Measurements from ENCODE around the gene APBA2. TPM values are rescaled to one million over a fixed set of nuclear protein-coding genes. Genes with fewer than 3 reads are reported as not detected.

Gene APBA2
- total RNA-seq, 1 experiment from 2014 or later = not detected

DNA sequence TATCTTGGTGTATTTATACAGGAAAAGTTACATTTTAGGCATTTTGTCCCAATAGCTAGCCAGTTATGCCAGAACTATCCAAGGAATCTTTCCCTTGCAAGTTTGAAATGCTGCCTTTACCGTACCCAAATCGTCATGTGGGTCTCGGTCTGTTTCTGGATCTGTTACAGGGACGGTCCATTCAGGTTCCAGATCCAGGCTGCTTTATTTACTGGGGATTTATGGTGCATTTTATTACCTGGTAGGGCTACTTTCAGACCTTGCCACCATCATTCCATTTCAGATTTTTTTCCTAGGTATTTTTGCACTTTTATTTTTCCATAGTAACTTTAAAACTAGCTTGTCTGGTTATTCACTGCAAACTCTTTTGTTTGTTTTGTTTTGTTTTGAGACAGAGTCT, 197.4 kb downstream of the APBA2 start:
- H3K9ac ChIP-seq (ENCODE audit: low read length) = no peak overlapping the region
- no peaks in the 10 kb centered on the region for H3K27me3 ChIP-seq (ENCODE audit: low read length)
- no peaks in the 10 kb centered on the region for H4K20me1 ChIP-seq (ENCODE audit: insufficient read depth, low read depth, low read length)
- no peak overlapping the region for H3K4me2 ChIP-seq (ENCODE audit: low read depth, low read length, poor library complexity, severe bottlenecking)
- no peak overlapping the region for H3K4me3 ChIP-seq (ENCODE audit: low read length)
- no peak for DNase-seq
- H3K9me2 ChIP-seq (replicated peaks; ENCODE audit: insufficient read depth, low read length) = no peaks in the 10 kb centered on the region
- H3K4me1 ChIP-seq (ENCODE audit: low read length) = no peaks in the 10 kb centered on the region
- H3K79me2 ChIP-seq (ENCODE audit: low read length) = no peaks in the 10 kb centered on the region
- H3K9me3 ChIP-seq (ENCODE audit: low read length) = no peaks in the 10 kb centered on the region
- H3K27ac ChIP-seq (ENCODE audit: low read length) = no peak overlapping the region
- no peaks in the 10 kb centered on the region for H3K36me3 ChIP-seq (ENCODE audit: insufficient read depth, low read length)
- no peak overlapping the region for H2AFZ ChIP-seq (ENCODE audit: low read length)

DNA sequence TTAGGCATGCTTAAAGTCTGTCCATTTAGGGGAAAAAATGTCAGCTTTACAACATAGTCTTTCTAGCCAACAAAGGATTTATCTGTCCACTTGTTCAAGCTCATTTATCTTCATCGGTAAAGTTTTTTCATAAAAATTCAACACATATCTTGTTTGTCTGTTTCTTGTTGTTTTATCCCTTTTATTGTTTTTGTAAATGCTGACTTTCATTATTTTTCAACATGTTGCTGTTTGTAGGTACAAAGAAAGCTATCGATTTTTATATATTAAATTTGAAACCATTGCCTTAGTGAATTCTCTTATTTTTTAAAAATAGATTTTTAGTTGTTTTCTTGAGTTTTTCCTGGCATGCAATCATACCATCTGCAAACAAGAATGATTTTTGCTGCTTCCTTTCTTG, 198.1 kb downstream of the APBA2 start:
- Histone ChIP-seq H3K27ac (ENCODE audit: low read length) (no peak overlapping the region), H3K9me3 (ENCODE audit: low read length) (no peaks in the 10 kb centered on the region), H3K4me2 (ENCODE audit: low read depth, low read length, poor library complexity, severe bottlenecking) (no peak overlapping the region), H3K9ac (ENCODE audit: low read length) (no peak overlapping the region), H3K9me2 (replicated peaks; ENCODE audit: insufficient read depth, low read length) (no peaks in the 10 kb centered on the region), H3K4me3 (ENCODE audit: low read length) (no peak overlapping the region), H3K4me1 (ENCODE audit: low read length) (no peaks in the 10 kb centered on the region), H3K27me3 (ENCODE audit: low read length) (no peaks in the 10 kb centered on the region), H2AFZ (ENCODE audit: low read length) (no peak overlapping the region), H4K20me1 (ENCODE audit: insufficient read depth, low read depth, low read length) (no peaks in the 10 kb centered on the region), H3K36me3 (ENCODE audit: insufficient read depth, low read length) (no peaks in the 10 kb centered on the region), H3K79me2 (ENCODE audit: low read length) (no peaks in the 10 kb centered on the region)
- no peak for DNase-seq

DNA sequence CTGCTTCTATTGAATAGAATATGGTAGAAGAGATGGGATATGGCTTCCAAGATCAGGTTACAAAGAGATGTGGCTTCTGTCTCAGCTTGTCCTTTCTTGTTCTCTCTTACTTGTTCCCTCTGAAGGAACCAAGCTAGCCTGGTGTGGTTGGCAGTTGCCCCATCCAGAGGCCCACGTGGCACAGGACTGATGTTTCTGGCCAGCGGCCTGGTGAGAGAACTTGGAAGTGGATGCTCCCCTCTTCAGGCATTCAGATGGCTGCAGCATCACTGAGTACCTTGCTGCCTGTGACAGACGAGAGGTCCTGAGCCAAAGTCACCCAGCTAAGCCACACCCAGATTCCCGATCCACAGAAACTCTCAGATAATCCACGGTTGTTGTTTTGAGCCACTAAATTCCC, 200.2 kb downstream of the APBA2 start:
- H3K4me2 ChIP-seq (ENCODE audit: low read depth, low read length, poor library complexity, severe bottlenecking) = no peak overlapping the region
- H3K9me2 ChIP-seq (replicated peaks; ENCODE audit: insufficient read depth, low read length) = no peaks in the 10 kb centered on the region
- DNase-seq = no peak
- H3K27me3 ChIP-seq (ENCODE audit: low read length) = no peaks in the 10 kb centered on the region
- no peak overlapping the region for H3K27ac ChIP-seq (ENCODE audit: low read length)
- H3K9ac ChIP-seq (ENCODE audit: low read length) = no peak overlapping the region
- H3K4me3 ChIP-seq (ENCODE audit: low read length) = no peak overlapping the region
- H3K36me3 ChIP-seq (ENCODE audit: insufficient read depth, low read length) = no peaks in the 10 kb centered on the region
- H3K4me1 ChIP-seq (ENCODE audit: low read length) = no peaks in the 10 kb centered on the region
- no peaks in the 10 kb centered on the region for H3K79me2 ChIP-seq (ENCODE audit: low read length)
- H4K20me1 ChIP-seq (ENCODE audit: insufficient read depth, low read depth, low read length) = no peaks in the 10 kb centered on the region; the same call in 1 of the 2 replicates
- no peaks in the 10 kb centered on the region for H3K9me3 ChIP-seq (ENCODE audit: low read length)
- no peak overlapping the region for H2AFZ ChIP-seq (ENCODE audit: low read length)

DNA sequence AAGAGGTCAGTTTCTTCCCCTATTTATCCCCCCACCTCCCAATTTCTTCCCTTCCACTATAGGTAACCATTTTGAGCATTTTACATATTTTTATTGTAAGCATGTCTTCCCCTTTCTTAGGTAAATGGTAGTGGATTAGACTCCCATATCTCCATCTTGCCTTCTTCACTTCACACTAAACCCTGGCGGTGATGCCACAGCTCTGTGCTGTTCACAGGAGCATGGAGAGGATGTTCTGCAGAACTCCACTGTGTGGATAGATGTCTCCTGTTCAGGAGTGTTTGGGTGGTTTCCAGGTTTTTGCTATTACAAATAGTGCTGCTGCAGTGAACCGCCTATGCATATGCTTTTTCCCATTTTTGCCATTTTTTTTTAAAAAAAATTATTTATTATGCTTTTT, 201.1 kb downstream of the APBA2 start:
- Histone ChIP-seq H3K36me3 (ENCODE audit: insufficient read depth, low read length) (no peaks in the 10 kb centered on the region), H2AFZ (ENCODE audit: low read length) (no peak overlapping the region), H3K27ac (ENCODE audit: low read length) (no peak overlapping the region), H3K79me2 (ENCODE audit: low read length) (no peaks in the 10 kb centered on the region), H4K20me1 (ENCODE audit: insufficient read depth, low read depth, low read length) (no peaks in the 10 kb centered on the region; the same call in 1 of the 2 replicates), H3K9ac (ENCODE audit: low read length) (no peak overlapping the region), H3K9me2 (replicated peaks; ENCODE audit: insufficient read depth, low read length) (no peaks in the 10 kb centered on the region), H3K9me3 (ENCODE audit: low read length) (no peaks in the 10 kb centered on the region), H3K4me2 (ENCODE audit: low read depth, low read length, poor library complexity, severe bottlenecking) (no peak overlapping the region), H3K4me1 (ENCODE audit: low read length) (peaks cover 6% of the 10 kb centered on the region), H3K4me3 (ENCODE audit: low read length) (no peak overlapping the region), H3K27me3 (ENCODE audit: low read length) (no peaks in the 10 kb centered on the region)
- no peak for DNase-seq

DNA sequence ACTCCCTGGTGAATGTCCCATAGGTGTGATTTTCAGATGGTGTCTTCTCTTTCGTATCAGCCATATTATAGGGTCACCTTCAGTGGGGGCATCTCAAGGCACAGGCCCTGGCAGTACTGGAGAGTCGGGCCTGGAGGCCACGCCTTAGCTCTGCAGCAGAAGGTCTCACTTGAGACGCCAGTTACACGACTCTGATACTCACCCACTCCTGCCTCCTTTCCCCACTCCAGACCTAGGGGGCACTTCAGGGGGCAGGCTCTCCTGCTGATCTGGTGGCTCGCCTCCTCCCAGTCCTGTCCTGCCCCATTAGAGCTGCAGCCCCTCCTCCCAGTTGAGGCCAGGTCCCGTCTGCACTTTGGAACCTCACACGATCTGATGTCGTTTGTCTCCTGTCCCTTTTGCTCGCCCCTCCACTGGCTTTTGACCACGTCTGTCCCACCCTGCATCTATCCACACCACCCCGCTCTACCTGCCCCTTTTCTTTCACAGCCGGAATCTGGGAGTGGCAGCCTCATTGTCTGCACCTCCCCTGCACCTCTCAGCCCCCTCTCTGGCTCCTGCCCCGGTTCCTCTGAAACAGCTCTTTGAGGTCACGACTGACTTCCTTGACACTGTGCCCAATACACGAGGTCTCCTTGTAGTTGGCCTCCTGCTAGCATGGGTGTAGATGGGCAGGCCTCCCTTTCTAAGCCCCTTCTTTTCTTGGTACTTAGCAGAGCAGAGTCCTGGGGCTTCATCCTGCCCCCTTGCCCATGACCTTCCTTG, 201.9 kb downstream of the APBA2 start:
- H3K4me3 ChIP-seq (ENCODE audit: low read length) = no peak overlapping the region
- peaks cover 11% of the 10 kb centered on the region for H3K4me1 ChIP-seq (ENCODE audit: low read length)
- H2AFZ ChIP-seq (ENCODE audit: low read length) = no peak overlapping the region
- H4K20me1 ChIP-seq (ENCODE audit: insufficient read depth, low read depth, low read length) = no peaks in the 10 kb centered on the region; the same call in 1 of the 2 replicates
- no peaks in the 10 kb centered on the region for H3K36me3 ChIP-seq (ENCODE audit: insufficient read depth, low read length)
- no peak overlapping the region for H3K4me2 ChIP-seq (ENCODE audit: low read depth, low read length, poor library complexity, severe bottlenecking)
- no peak for DNase-seq
- H3K27me3 ChIP-seq (ENCODE audit: low read length) = no peaks in the 10 kb centered on the region
- H3K9ac ChIP-seq (ENCODE audit: low read length) = no peak overlapping the region
- H3K79me2 ChIP-seq (ENCODE audit: low read length) = no peaks in the 10 kb centered on the region
- H3K9me2 ChIP-seq (replicated peaks; ENCODE audit: insufficient read depth, low read length) = no peaks in the 10 kb centered on the region
- H3K27ac ChIP-seq (ENCODE audit: low read length) = no peak overlapping the region
- H3K9me3 ChIP-seq (ENCODE audit: low read length) = no peaks in the 10 kb centered on the region

DNA sequence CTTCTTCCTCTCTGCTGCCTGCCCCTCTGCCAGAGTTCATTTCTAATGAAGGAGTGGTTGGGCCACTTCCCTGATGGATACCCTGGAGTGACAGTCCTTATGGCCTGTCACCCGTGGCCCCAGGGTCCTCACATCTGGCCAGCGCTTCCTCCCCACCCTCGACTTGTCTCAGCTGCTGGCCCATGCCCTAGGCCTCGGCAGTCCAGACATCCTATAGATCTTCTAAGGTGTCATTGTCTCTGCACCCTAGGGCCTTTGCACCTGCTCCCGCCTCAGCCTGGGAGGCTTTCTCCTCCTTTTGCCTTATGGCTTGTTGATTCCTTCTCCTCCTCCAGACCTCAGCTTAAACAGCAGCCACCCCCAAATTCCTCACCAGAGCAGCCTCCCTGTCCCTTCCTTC, 202.9 kb downstream of the APBA2 start:
- Histone ChIP-seq H3K36me3 (ENCODE audit: insufficient read depth, low read length) (no peaks in the 10 kb centered on the region), H3K27ac (ENCODE audit: low read length) (no peak overlapping the region)

DNA sequence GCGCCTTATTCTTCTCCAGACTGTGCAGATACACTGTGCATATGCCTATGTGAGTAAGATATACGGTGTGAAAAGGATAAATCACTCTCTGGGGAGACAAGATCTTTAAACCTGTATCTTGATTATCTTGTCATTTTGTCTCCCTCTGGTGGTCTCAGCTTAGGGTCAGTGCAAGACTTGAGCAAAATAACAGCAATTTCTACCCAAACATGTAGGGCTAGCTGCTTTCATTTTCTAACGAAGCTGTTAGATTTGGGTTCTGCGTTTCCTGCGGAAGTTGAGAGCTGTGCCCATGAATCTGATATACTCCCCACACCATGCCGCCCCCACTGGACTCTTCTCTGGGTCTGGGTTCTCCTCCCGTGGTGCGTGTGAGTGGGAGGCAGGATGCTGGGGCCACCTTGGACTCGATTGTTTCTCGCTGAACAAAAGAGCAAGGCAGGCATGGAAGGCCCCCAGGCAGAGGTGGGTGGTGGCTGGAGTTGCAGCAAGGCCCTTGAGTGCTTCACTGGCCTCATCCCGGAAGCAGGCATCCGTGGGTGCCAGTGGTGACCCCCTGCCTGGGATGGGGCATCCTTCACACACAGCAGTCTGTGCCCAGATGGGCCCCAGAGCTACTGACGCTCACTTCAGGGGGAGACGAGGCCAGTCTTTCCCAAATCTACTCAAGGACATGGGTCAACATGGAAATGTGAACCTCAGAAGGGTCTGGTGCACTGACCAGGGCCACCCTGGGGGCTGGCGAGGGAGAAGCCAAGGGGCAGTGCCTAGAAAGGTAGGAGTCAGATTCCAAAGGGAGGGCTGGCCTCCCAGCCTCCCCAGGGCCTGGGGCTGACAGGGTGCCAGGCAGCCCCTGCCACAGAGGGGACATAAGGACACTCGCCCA, 204.2 kb downstream of the APBA2 start:
- no peak overlapping the region for H3K9ac ChIP-seq (ENCODE audit: low read length)
- no peaks in the 10 kb centered on the region for H3K27me3 ChIP-seq (ENCODE audit: low read length)
- H4K20me1 ChIP-seq (ENCODE audit: insufficient read depth, low read depth, low read length) = no peaks in the 10 kb centered on the region; the same call in 1 of the 2 replicates
- H3K9me3 ChIP-seq (ENCODE audit: low read length) = no peaks in the 10 kb centered on the region
- no peaks in the 10 kb centered on the region for H3K36me3 ChIP-seq (ENCODE audit: insufficient read depth, low read length)
- no peaks in the 10 kb centered on the region for H3K79me2 ChIP-seq (ENCODE audit: low read length)
- no peak overlapping the region for H3K4me2 ChIP-seq (ENCODE audit: low read depth, low read length, poor library complexity, severe bottlenecking)
- no peak overlapping the region for H3K27ac ChIP-seq (ENCODE audit: low read length)
- H2AFZ ChIP-seq (ENCODE audit: low read length) = no peak overlapping the region
- peaks cover 11% of the 10 kb centered on the region for H3K4me1 ChIP-seq (ENCODE audit: low read length)
- no peak overlapping the region for H3K4me3 ChIP-seq (ENCODE audit: low read length)
- no peaks in the 10 kb centered on the region for H3K9me2 ChIP-seq (replicated peaks; ENCODE audit: insufficient read depth, low read length)
- DNase-seq = no peak

More for the DNA sequence above, 202.9 kb downstream of the APBA2 start:
- H3K9ac ChIP-seq (ENCODE audit: low read length) = no peak overlapping the region
- no peak for DNase-seq
- H3K9me2 ChIP-seq (replicated peaks; ENCODE audit: insufficient read depth, low read length) = no peaks in the 10 kb centered on the region
- no peaks in the 10 kb centered on the region for H3K79me2 ChIP-seq (ENCODE audit: low read length)
- H4K20me1 ChIP-seq (ENCODE audit: insufficient read depth, low read depth, low read length) = no peaks in the 10 kb centered on the region; the same call in 1 of the 2 replicates
- no peaks in the 10 kb centered on the region for H3K9me3 ChIP-seq (ENCODE audit: low read length)
- no peaks in the 10 kb centered on the region for H3K27me3 ChIP-seq (ENCODE audit: low read length)
- no peak overlapping the region for H3K4me2 ChIP-seq (ENCODE audit: low read depth, low read length, poor library complexity, severe bottlenecking)
- no peak overlapping the region for H3K4me3 ChIP-seq (ENCODE audit: low read length)
- H3K4me1 ChIP-seq (ENCODE audit: low read length) = peaks cover 11% of the 10 kb centered on the region
- no peak overlapping the region for H2AFZ ChIP-seq (ENCODE audit: low read length)
